HFF-Myc (cell line): ENCODE data around the gene CLNK.

Source experiments
- DNase-seq: peaks from one replicate; pipeline ENCODE4 v3.0.0-alpha.2; 2011; ENCODE audit warnings: low read depth; ENCODE audit errors: extremely low read depth
- H3K4me3 ChIP-seq: replicated peaks from 2 replicates; pipeline ENCODE4 v1.5.1; 2011; ENCODE audit warnings: low read depth, mild to moderate bottlenecking, control low read depth, low read length
- CTCF ChIP-seq: IDR thresholded peaks from 2 replicates; pipeline ENCODE4 v1.5.1; 2012; ENCODE audit warnings: mild to moderate bottlenecking, low read depth, low read length, control low read depth; ENCODE audit errors: missing control alignments

Gene CLNK

GRCh38 chr4:10656420-10656819, 28.1 kb downstream of the CLNK start:
- no peak for TF ChIP-seq CTCF
- DNase-seq: no peak
- H3K4me3 ChIP-seq: no peak overlapping the region

GRCh38 chr4:10655968-10656367, 28.6 kb downstream of the CLNK start:
- peak; percentile 33 for DNase-seq
- no peak overlapping the region for H3K4me3 ChIP-seq
- TF ChIP-seq CTCF: no peak

GRCh38 chr4:10648479-10648878, 36.1 kb downstream of the CLNK start:
- no peak for TF ChIP-seq CTCF
- no peak for DNase-seq
- no peak overlapping the region for H3K4me3 ChIP-seq

GRCh38 chr4:10647846-10648245, 36.7 kb downstream of the CLNK start:
- H3K4me3 ChIP-seq: no peak overlapping the region
- no peak for DNase-seq
- TF ChIP-seq CTCF: no peak

- no peak for TF ChIP-seq CTCF
Observed at GRCh38 chr4:10643600-10644425, 40.8 kb downstream of the CLNK start.

GRCh38 chr4:10640561-10641201, 43.9 kb downstream of the CLNK start:
- no peak for TF ChIP-seq CTCF
- DNase-seq: no peak
- H3K4me3 ChIP-seq: no peak overlapping the region

More at GRCh38 chr4:10643600-10644425, 40.8 kb downstream of the CLNK start:
- no peak for DNase-seq
- H3K4me3 ChIP-seq: no peak overlapping the region
